SK-N-MC (cell line): ENCODE measurements around the gene WDR82.
A peak's percentile ranks its signal among the peaks of the same experiment; 100 is the strongest.

Experiments
- DNase-seq: peaks from one replicate; pipeline ENCODE4 v3.0.0-alpha.2; 2011; ENCODE audit warnings: low read depth, low spot score
- H3K27ac ChIP-seq: fragments of 200-600 bp; sonication (generic); 2 replicates; pipeline ENCODE4 v1.5.1; 2016; ENCODE audit warnings: mixed run types
- H3K36me3 ChIP-seq: fragments of 200-600 bp; sonication (generic); 2 replicates; pipeline ENCODE4 v1.6.1; 2017; ENCODE audit warnings: antibody characterized with exemption, low read length, mixed read lengths; ENCODE audit not compliant: insufficient read depth
- H3K4me3 ChIP-seq: fragments of 200-600 bp; sonication (generic); 2 replicates; pipeline ENCODE4 v1.5.1; 2016
- H3K9ac ChIP-seq: fragments of 200-600 bp; sonication (generic); 2 replicates; pipeline ENCODE4 v1.8.0; 2017; ENCODE audit warnings: mixed run types, mixed read lengths; ENCODE audit not compliant: insufficient read length
- H3K9me3 ChIP-seq: fragments of 200-600 bp; sonication (generic); 2 replicates; pipeline ENCODE4 v1.6.1; 2017; ENCODE audit warnings: low read depth, mild to moderate bottlenecking, antibody characterized with exemption, low read length, moderate library complexity, mixed read lengths
- EZH2 ChIP-seq: fragments of 200-600 bp; sonication (generic); IDR thresholded peaks from one replicate; pipeline ENCODE4 v1.6.1; 2017; ENCODE audit warnings: antibody characterized with exemption
- FOXP2 ChIP-seq: optimal IDR thresholded peaks from 2 replicates; pipeline ENCODE3; 2011; ENCODE audit warnings: mild to moderate bottlenecking, moderate library complexity; ENCODE audit not compliant: insufficient read depth; ENCODE audit errors: extremely low read length, control extremely low read depth
- POLR2AphosphoS5 ChIP-seq: IDR thresholded peaks from 2 replicates; pipeline ENCODE4 v1.6.1; 2012; ENCODE audit warnings: mild to moderate bottlenecking, low read depth, low read length, borderline replicate concordance

WDR82 gene

GRCh38 chr3:52278510-52279069 is at the start of gene WDR82:
Gene WDR82 (minus strand): TSS chr3:52278649. CDS start chr3:52278361, 288 bp downstream.
- peaks cover 3% of the 10 kb centered on the region; the same call in 1 of the 2 replicates for H3K36me3 ChIP-seq
- H3K9ac ChIP-seq, result peak within 1 kb of the TSS; percentile 87
- no peaks in the 10 kb centered on the region for H3K9me3 ChIP-seq
- TF ChIP-seq POLR2AphosphoS5 (peak; percentile 95), EZH2 (no peak), FOXP2 (no peak)
- H3K4me3 ChIP-seq, result peak within 1 kb of the TSS; percentile 77
- peak; percentile 8 for DNase-seq
- peak within 1 kb of the TSS; percentile 88 for H3K27ac ChIP-seq

- Histone ChIP-seq H3K9ac (no peak overlapping the region), H3K9me3 (no peaks in the 10 kb centered on the region), H3K4me3 (no peak overlapping the region), H3K27ac (no peak overlapping the region), H3K36me3 (no peaks in the 10 kb centered on the region)
- no peak for DNase-seq
- TF ChIP-seq EZH2, result no peak
Measured at GRCh38 chr3:52327486-52328290, 49.2 kb upstream of the WDR82 start.

GRCh38 chr3:52326976-52327375 is 48.5 kb upstream of the WDR82 start:
- Histone ChIP-seq H3K9me3 (no peaks in the 10 kb centered on the region), H3K9ac (no peak overlapping the region), H3K36me3 (no peaks in the 10 kb centered on the region), H3K27ac (no peak overlapping the region), H3K4me3 (no peak overlapping the region)
- TF ChIP-seq FOXP2 (no peak), EZH2 (no peak), POLR2AphosphoS5 (no peak)
- DNase-seq, result no peak

- no peak for TF ChIP-seq FOXP2
- no peak for TF ChIP-seq POLR2AphosphoS5
- no peak for TF ChIP-seq EZH2
- no peak overlapping the region for H3K9ac ChIP-seq
Measured at GRCh38 chr3:52325686-52326085, 47.2 kb upstream of the WDR82 start.

GRCh38 chr3:52324676-52325075 is 46.2 kb upstream of the WDR82 start:
- H3K36me3 ChIP-seq, result no peaks in the 10 kb centered on the region
- no peaks in the 10 kb centered on the region for H3K9me3 ChIP-seq
- TF ChIP-seq POLR2AphosphoS5 (no peak), EZH2 (no peak), FOXP2 (no peak)
- H3K9ac ChIP-seq, result no peak overlapping the region
- DNase-seq, result no peak
- H3K27ac ChIP-seq, result no peak overlapping the region
- H3K4me3 ChIP-seq, result no peak overlapping the region

More at GRCh38 chr3:52325686-52326085, 47.2 kb upstream of the WDR82 start:
- no peaks in the 10 kb centered on the region for H3K36me3 ChIP-seq
- no peak overlapping the region for H3K4me3 ChIP-seq
- no peak for DNase-seq
- no peaks in the 10 kb centered on the region for H3K9me3 ChIP-seq
- H3K27ac ChIP-seq, result no peak overlapping the region

- no peak for DNase-seq
- H3K27ac ChIP-seq, result no peak overlapping the region
- H3K4me3 ChIP-seq, result no peak overlapping the region
- H3K9ac ChIP-seq, result no peak overlapping the region
- no peaks in the 10 kb centered on the region for H3K36me3 ChIP-seq
- H3K9me3 ChIP-seq, result no peaks in the 10 kb centered on the region
- TF ChIP-seq FOXP2 (no peak), EZH2 (no peak), POLR2AphosphoS5 (no peak)
Measured at GRCh38 chr3:52323526-52324295, 45.3 kb upstream of the WDR82 start.

- DNase-seq, result no peak
- H3K36me3 ChIP-seq, result no peaks in the 10 kb centered on the region
- H3K27ac ChIP-seq, result no peak overlapping the region
- no peaks in the 10 kb centered on the region for H3K9me3 ChIP-seq
- TF ChIP-seq POLR2AphosphoS5, result no peak
- no peak for TF ChIP-seq FOXP2
- no peak for TF ChIP-seq EZH2
- no peak overlapping the region for H3K4me3 ChIP-seq
- H3K9ac ChIP-seq, result no peak overlapping the region
Measured at GRCh38 chr3:52322466-52322865, 44.0 kb upstream of the WDR82 start.

GRCh38 chr3:52321481-52321880 is 43.0 kb upstream of the WDR82 start:
- Histone ChIP-seq H3K9ac (no peak overlapping the region), H3K27ac (no peak overlapping the region), H3K4me3 (no peak overlapping the region), H3K9me3 (no peaks in the 10 kb centered on the region), H3K36me3 (no peaks in the 10 kb centered on the region)
- TF ChIP-seq FOXP2, result no peak
- TF ChIP-seq EZH2, result no peak
- TF ChIP-seq POLR2AphosphoS5, result no peak
- DNase-seq, result no peak

GRCh38 chr3:52319921-52320595 is 41.6 kb upstream of the WDR82 start:
- H3K36me3 ChIP-seq, result no peaks in the 10 kb centered on the region
- H3K9ac ChIP-seq, result no peak overlapping the region
- DNase-seq, result no peak
- H3K9me3 ChIP-seq, result no peaks in the 10 kb centered on the region
- TF ChIP-seq FOXP2, result no peak
- TF ChIP-seq POLR2AphosphoS5, result no peak
- TF ChIP-seq EZH2, result no peak
- no peak overlapping the region for H3K4me3 ChIP-seq
- no peak overlapping the region for H3K27ac ChIP-seq
